HG03439 (cell line): ENCODE results near the gene NPIPB6.

Experiments
- ATAC-seq: cut with Tn5 transposase; IDR thresholded peaks from one replicate; pipeline ENCODE4 v1.9.1; 2021; ENCODE audit warnings: mild to moderate bottlenecking, moderate library complexity; ENCODE audit not compliant: unreplicated experiment

The NPIPB6 gene

DNA sequence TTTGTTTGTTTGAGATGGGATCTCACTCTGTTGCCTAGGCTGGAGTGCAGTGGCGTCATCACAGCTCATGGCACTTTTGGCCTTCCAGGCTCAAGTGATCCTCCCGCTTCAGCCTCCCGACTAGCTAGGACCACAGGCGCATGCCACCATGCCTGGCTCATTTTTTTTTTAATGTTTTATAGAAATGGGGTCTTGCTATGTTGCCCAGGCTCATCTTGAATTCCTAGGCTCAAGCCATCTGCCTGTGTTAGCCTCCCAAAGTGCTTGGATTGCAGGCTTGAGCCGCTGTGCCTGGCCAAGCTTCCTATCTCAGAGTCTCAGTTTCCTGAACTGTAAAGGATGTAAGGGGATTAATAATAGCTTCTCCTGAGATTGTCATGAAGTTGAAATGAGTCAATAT is 63.0 kb downstream of the NPIPB6 start:
- ATAC-seq, result no peak

GRCh38 chr16:28298511-28298878 is 64.8 kb downstream of the NPIPB6 start:
- ATAC-seq, result no peak

DNA sequence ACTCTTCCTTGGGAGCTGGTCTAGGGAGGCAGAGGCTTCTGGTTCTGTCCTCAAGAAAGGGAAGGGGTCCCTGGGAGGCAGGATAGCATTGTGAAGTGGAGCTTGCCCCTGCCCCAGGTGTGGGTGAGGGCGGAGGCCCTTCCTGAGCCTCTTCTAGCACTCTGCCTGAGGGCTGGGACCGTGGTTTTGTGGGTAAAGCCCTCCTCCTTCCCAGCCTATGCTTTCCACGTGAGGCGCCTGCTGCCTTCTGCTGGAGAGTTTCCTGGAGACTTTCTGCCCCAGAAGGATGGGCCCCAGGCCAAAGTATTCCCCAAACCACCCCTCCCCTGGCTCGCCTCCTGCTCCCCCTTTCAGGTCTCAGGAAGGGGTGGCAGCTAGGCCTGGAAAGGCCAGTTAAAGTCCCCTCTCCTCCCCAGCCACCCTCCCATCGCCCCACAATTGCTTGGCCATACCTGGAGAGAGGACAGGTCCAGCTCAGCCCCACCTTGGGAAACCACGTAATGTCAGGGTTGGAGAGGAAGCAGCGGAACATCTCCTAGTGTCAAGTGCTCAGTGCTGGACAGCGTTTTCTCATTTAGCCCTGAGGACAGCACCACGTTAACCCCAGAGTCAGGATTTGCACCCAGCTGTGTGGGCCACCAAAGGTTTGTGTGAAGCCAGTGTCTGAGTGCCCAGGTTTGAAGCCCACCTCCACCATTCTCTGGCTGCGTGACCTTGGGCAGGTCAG is 65.4 kb downstream of the NPIPB6 start:
- ATAC-seq, result no peak

DNA sequence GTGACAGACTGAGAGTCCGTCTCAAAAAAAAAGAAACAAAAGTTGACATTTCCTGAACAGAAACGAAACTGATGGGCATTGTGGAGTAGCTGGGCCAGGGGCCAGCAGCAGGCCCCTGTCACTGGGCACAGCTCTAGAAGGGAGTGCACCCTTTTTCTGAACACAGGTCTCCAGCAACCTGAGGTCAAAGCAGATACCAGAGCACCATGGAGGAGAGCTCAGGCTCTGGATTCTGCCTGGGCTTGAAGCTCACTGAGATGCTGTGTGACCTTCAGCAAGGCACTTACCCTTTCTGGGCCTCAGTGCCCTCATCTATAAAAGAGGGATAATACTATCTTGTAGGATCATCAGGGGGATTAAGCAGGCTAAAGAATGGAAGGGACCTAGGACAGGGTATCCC is 66.0 kb downstream of the NPIPB6 start:
- no peak for ATAC-seq

DNA sequence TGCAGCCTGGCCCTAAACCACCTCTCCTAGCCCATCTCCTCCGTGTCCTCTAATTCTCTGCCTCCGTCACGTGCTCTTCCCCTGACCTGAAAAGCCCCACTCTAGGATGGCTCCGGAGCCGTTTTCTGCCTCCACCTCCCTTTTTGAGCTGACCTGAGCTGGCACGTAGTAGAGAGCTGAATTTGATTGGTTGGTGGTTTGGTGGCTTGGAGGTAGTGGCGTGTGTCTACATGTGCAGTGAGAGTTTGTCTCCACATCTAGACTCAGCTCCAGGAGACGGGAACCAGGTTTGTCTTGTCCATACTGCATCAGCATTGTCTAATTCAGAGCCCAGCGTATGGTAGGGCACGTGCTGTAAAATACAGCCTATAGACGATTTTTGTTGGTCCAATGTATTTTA is 68.0 kb downstream of the NPIPB6 start:
- no peak for ATAC-seq

DNA sequence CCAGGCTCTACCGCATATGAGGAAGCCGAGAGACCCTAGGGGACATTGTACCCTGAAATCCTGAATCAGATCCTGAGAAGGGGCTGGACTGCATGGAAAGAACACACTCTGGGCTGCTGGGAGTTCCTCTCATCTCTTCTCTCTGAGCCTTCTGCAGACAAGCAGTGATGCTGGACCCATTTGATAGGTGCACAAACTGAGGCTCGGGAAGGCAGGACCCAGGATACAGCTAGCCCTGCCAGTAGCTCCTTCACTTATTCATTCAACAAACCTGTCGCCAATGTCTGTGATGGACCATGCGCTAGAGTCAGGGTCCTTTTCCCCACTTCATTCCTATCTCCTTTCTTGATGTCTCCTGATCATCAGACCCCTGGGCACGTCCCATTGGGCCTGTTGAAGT is 69.1 kb downstream of the NPIPB6 start:
- ATAC-seq, result no peak

DNA sequence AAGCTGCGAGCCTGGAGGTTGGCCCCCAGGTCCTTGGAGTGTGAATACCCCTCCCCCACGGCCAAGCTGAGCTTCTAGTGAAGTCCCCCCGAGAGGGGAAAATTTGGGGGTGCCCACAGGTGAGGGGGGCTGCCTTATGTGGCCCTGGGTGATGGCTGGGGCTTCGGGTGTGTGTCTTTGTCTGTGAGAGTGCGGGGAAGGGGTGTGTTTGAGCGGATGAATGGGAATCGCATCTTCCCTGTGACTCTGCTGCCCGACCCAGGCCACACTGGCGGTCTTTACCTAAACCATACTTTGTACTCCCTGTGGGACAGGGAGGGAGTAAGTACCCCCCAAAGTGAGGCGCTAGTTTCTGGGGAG is 69.7 kb downstream of the NPIPB6 start:
- ATAC-seq, result no peak

DNA sequence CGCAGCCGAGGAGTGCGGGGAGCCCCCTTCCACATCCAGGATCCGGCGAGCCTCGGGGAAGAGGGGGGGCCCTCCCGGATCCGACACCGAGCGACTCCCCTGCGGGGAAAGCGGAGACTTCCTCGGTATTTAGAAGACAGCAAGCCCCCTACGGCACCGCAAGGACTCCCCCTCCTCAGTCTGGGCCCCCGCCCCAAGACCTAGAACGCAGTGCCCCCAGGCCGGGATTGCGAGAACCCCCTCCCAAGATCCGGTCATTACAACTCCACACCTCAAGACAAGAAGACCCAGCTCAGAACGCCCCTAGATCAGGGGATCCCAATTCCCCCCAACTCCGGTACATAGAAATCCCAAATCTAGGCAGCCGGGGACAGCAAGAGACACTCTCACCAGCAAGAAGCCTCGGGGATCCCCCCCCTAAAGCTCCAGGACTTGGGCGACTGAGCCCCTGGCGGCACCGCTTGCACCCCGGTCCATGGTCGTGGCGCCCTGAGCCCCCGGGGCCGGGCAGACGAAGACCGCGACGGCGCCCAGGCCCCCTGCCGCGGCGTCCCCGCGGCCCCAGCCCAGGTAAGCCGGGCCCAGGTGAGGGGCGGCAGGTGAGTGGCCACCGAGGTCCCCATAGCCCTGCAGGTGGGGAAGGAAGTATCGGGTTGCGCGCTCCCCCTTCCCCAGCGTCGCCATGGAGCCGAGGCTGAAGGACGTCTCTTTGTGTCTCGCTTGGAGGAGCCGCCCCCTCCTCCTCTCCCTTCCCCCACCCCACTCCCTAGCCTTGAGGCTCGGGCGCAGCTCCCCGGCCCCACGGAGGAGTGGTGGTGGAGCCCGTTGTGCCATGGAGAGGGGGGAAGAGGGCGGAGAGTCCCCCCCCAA is 70.3 kb downstream of the NPIPB6 start:
- no peak for ATAC-seq
